A673 (cell line): ENCODE measurements around the gene PBOV1. TPM values are rescaled to one million over a fixed set of nuclear protein-coding genes. Genes with fewer than 3 reads are reported as not detected.

Experiments used
- BruUV-seq: library from RNA; stranded (reverse); fragments of 400-500 nt; replicated peaks from 2 replicates; lab custom pipeline; 2021; lab: Mats Ljungman, UMichigan
- CTCF ChIA-PET: fragments of 300-600 bp; sonication (Branson Sonifier 250); formaldehyde crosslinking; loops from one replicate; lab custom pipeline; 2022; ENCODE audit warnings: antibody characterized with exemption; lab: Charles Lee
- POLR2A ChIA-PET: fragments of 300-600 bp; sonication (Branson Sonifier 250); formaldehyde crosslinking; loops from one replicate; lab custom pipeline; 2022; ENCODE audit warnings: antibody characterized with exemption; ENCODE audit not compliant: low non-redundant PET; lab: Charles Lee
- DNase-seq: peaks from one replicate; pipeline ENCODE4 v3.0.0-alpha.2; 2015; ENCODE audit warnings: low spot score
- H3K27ac ChIP-seq: fragments of 200-600 bp; sonication (generic); 2 replicates; pipeline ENCODE4 v1.5.1; 2016; ENCODE audit warnings: mixed run types, low read depth, mild to moderate bottlenecking, mixed read lengths, antibody characterized with exemption, low read length; ENCODE audit not compliant: poor library complexity, severe bottlenecking
- H3K27me3 ChIP-seq: fragments of 200-600 bp; sonication (generic); replicated peaks from 2 replicates; pipeline ENCODE4 v1.6.1; 2017; ENCODE audit warnings: mixed run types, low read depth, mild to moderate bottlenecking, mixed read lengths, antibody characterized with exemption, low read length; ENCODE audit not compliant: insufficient read depth, poor library complexity
- H3K36me3 ChIP-seq: fragments of 200-600 bp; sonication (generic); 2 replicates; pipeline ENCODE4 v1.6.1; 2016; ENCODE audit warnings: mixed run types, mild to moderate bottlenecking, mixed read lengths, antibody characterized with exemption, low read length; ENCODE audit not compliant: insufficient read depth, poor library complexity, severe bottlenecking
- H3K4me1 ChIP-seq: fragments of 200-600 bp; sonication (generic); 2 replicates; pipeline ENCODE4 v1.6.1; 2017; ENCODE audit warnings: mixed run types, mild to moderate bottlenecking, mixed read lengths, antibody characterized with exemption, low read length; ENCODE audit not compliant: insufficient read depth, poor library complexity, severe bottlenecking
- H3K4me3 ChIP-seq: fragments of 200-600 bp; sonication (generic); 2 replicates; pipeline ENCODE4 v1.5.1; 2016; ENCODE audit warnings: low read depth, mixed run types, mild to moderate bottlenecking, mixed read lengths, low read length; ENCODE audit not compliant: poor library complexity, severe bottlenecking
- H3K9me3 ChIP-seq: fragments of 200-600 bp; sonication (generic); 2 replicates; pipeline ENCODE4 v1.6.1; 2016; ENCODE audit warnings: mixed run types, low read depth, mild to moderate bottlenecking, mixed read lengths, antibody characterized with exemption, low read length; ENCODE audit not compliant: poor library complexity, severe bottlenecking
- CTCF ChIP-seq: fragments of 300-800, 200-600 bp; sonication (generic); conservative IDR thresholded peaks from 2 replicates; pipeline ENCODE4 v1.5.1; 2017; ENCODE audit warnings: low read depth, mild to moderate bottlenecking, antibody characterized with exemption, low read length, moderate library complexity, mixed read lengths
- EZH2 ChIP-seq: fragments of 200-600 bp; sonication (generic); IDR thresholded peaks from 2 replicates; pipeline ENCODE4 v1.6.1; 2017; ENCODE audit warnings: borderline replicate concordance, low read depth, mild to moderate bottlenecking, mixed read lengths, antibody characterized with exemption, low read length; ENCODE audit not compliant: poor library complexity, severe bottlenecking
- intact Hi-C: fragments of 100-400 bp; cut with micrococcal nuclease; formaldehyde crosslinking; loops from one replicate; pipeline ENCODE4 v1.10.0; 2022; ENCODE audit not compliant: unreplicated experiment
- total RNA-seq: library from RNA; stranded (reverse); gene quantifications from 2 replicates; pipeline ENCODE4 v1.2.3, GENCODE V29; 2021

The PBOV1 gene
- total RNA-seq, 1 experiment from 2014 or later: not detected

- no peak overlapping the region for H3K4me3 ChIP-seq
- H3K27me3 ChIP-seq: no peaks in the 10 kb centered on the region
- ChIA-PET CTCF (no interaction called here), POLR2A (interaction anchor here (0.5 kb wide), 1 partner anchor 1059 kb away, joined by 5 read pairs; no protein-coding TSS in a partner anchor)
- BruUV-seq: no TSS peak
- H3K27ac ChIP-seq: no peak overlapping the region
- intact Hi-C loops: no loop called here
- H3K36me3 ChIP-seq: no peaks in the 10 kb centered on the region
- TF ChIP-seq CTCF (no peak), EZH2 (no peak)
- H3K4me1 ChIP-seq: peaks cover 7% of the 10 kb centered on the region
- no peak for DNase-seq
- H3K9me3 ChIP-seq: no peaks in the 10 kb centered on the region
Observed at GRCh38 chr6:138235205-138235604, 16.9 kb upstream of the PBOV1 start.

- Histone ChIP-seq H3K4me1 (peaks cover 6% of the 10 kb centered on the region), H3K27me3 (no peaks in the 10 kb centered on the region), H3K9me3 (no peaks in the 10 kb centered on the region), H3K36me3 (no peaks in the 10 kb centered on the region), H3K4me3 (no peak overlapping the region), H3K27ac (no peak overlapping the region)
- POLR2A ChIA-PET: no interaction called here
- DNase-seq: no peak
- intact Hi-C loops: no loop called here
- no TSS peak for BruUV-seq
- CTCF ChIA-PET: no interaction called here
- no peak for TF ChIP-seq CTCF
- no peak for TF ChIP-seq EZH2
Observed at GRCh38 chr6:138234363-138234762, 16.1 kb upstream of the PBOV1 start.

- TF ChIP-seq CTCF: no peak
- no peak for TF ChIP-seq EZH2
- Histone ChIP-seq H3K4me3 (no peak overlapping the region), H3K27me3 (no peaks in the 10 kb centered on the region), H3K9me3 (no peaks in the 10 kb centered on the region), H3K4me1 (peaks cover 9% of the 10 kb centered on the region), H3K36me3 (no peaks in the 10 kb centered on the region), H3K27ac (no peak overlapping the region)
- intact Hi-C loops: no loop called here
- CTCF ChIA-PET: no interaction called here
- DNase-seq: no peak
- POLR2A ChIA-PET: no interaction called here
- BruUV-seq: no TSS peak
Observed at GRCh38 chr6:138231381-138231886, 13.1 kb upstream of the PBOV1 start.
